Measurements from ENCODE around the gene ZSCAN5B.
"Not testable (repeated sequence)": the region's sequence is repeated elsewhere in the genome, so short reads cannot be mapped to it uniquely, and the experiment has no call there.

Gene ZSCAN5B

GRCh38 chr19:56175861-56176307, 21.7 kb downstream of the ZSCAN5B start, which contains the start of gene GALP:
GALP (plus strand) TSS chr19:56176008; CDS start chr19:56177109, 1,101 bp downstream.
- DNase-seq = not testable (repeated sequence)

- no peak for DNase-seq
Observed at GRCh38 chr19:56174550-56174949, 23.0 kb downstream of the ZSCAN5B start.

- DNase-seq = no peak
Observed at GRCh38 chr19:56174086-56174485, 23.5 kb downstream of the ZSCAN5B start.

DNA sequence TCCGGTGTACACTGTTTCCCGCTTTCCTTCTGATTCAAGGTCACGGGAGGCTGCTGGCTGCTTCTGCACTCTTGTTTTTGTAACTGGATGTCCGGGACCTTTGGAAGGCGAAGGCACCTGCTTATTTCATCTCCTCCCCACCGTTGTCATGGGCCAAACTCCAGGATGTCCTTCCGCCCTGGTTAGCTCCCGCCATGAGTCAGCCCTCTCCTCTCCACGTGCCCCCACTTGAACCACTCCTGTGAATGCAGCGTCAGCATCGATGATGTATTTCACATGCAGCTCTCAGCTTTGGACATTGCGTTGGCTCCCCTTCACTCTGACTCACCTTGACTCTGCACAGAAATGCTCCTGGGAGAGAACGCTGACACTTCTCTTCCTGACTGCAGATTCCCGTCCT, 27.3 kb downstream of the ZSCAN5B start:
- no peak for DNase-seq

DNA sequence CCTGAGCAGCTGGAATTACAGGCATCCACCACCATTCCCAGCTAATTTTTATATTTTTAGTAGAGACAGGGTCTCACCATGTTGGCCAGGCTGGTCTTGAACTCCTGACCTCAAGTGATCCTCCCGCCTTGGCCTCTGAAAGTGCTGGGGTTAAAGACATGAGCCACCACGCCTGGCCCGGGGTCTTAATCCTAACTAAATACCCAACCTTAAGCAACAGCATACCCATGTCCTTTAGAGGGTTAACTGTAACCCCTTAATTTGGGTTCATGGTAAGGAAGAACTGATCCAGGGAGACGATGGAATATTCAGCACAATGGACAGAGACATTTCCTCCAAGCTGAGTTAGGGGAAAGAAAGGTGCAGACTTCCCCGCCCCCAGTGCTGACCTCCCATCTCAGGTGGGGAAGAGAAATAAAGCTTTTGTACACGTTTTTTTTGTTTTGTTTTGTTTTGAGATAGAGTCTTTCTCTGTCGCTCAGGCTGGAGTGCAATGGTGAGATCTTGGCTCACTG, 30.5 kb downstream of the ZSCAN5B start:
- no peak for DNase-seq

- no peak for DNase-seq
Observed at GRCh38 chr19:56163097-56163496, 34.5 kb downstream of the ZSCAN5B start.

- DNase-seq = no peak
Observed at GRCh38 chr19:56162258-56162657, 35.3 kb downstream of the ZSCAN5B start.

DNA sequence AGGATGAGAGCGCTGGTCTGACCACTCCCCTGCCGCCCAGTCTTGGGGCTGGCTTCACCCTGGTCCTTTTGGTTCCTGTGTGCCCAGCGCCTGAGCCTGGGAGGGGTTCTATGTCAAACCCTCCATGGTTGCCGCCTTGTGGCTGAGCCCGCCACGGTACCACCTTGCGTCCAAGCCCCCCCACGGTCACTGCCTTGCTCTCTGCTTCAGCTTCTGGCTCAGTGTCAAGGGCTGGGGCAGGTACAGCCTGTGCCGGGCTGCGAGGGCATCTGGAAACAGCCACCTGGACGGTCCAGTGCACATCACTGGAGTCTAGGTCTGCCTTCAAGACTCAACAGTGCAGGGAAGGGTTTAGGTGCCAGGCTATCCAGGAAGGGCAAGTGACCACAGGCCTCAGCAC, 36.0 kb downstream of the ZSCAN5B start:
- DNase-seq = no peak

- no peak for DNase-seq
Observed at GRCh38 chr19:56159622-56160271, 37.8 kb downstream of the ZSCAN5B start.

- no peak for DNase-seq
Observed at GRCh38 chr19:56159009-56159559, 38.5 kb downstream of the ZSCAN5B start.

- DNase-seq = no peak
Observed at GRCh38 chr19:56158170-56158757, 39.3 kb downstream of the ZSCAN5B start.

GRCh38 chr19:56156768-56157167, 40.8 kb downstream of the ZSCAN5B start:
- DNase-seq = no peak

GRCh38 chr19:56155124-56155687, 42.4 kb downstream of the ZSCAN5B start:
- no peak for DNase-seq

DNA sequence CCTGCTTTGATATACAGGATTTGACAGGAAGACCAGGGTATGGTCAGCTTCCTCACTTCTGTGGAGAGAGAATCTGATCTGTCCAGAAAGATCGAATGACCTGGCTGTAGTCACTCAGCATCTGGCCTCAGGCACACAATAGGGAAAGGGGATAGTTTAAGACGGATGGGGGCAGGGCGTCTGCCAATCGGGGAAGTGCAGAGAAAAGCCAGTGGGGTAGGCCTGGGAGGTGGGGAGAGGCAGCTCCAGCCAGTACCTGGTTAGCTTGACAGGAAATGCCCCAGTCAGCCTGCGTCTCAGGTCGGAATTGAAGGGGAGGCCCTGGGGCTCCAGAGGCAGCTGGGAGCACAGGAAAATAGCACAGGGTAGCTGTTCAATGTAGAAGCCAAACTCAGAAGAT, 44.1 kb downstream of the ZSCAN5B start:
- DNase-seq = no peak

DNA sequence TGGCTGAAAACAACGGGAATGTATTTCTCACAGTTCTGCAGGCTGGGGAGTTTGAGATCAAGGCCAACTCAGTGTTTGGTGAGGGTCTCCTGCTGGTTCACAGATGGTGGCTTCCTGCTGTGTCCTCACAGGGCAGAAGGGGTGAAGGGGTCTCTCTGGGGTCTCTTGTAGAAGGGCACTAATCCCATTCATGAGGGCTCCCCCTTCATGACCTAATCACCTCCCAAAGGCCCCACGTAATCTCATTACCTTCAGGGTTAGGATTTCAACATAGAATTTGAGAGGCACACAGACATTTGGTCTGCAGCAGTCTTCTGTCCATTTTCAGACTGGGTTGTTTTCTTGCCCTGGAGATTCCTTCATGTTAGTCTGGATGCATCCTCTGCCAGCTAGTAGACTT, 44.9 kb downstream of the ZSCAN5B start:
- no peak for DNase-seq

DNA sequence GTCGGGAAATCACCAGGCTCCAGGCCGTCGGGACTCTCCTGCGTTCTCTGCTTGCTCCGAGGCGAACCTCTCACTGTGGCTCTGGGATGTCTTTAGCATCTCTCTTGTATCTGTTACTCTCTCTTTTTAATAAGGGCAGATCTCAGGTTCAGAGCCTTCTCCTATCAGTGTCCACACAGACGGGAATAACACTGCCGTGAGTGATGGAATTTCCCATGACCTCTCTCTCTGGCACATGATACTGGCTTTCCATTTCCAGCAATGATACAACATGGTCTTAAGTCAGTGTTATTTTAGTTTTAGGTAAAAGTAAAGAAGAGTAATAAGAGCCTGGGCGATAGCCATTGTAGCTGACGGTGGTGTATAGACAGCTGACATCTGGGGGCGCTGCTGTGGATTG, 47.2 kb downstream of the ZSCAN5B start:
- no peak for DNase-seq

DNA sequence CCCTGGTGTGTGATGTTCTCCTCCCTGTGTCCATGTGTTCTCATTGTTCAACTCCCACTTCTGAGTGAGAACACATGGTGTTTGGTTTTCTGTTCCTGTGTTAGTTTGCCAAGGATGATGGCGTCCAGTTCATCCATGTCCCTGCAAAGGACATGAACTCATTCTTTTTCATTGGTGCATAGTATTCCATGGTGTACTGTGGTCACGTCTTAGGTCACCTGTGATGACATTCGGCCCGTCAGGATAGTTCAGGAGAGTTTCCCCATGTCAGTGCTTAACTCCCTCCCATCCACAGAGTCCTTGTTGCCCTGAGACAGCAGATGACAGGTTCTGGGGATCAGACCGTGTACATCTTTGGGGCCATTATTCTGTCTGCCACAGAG, 47.9 kb downstream of the ZSCAN5B start:
- no peak for DNase-seq

GRCh38 chr19:56148955-56149655, 48.5 kb downstream of the ZSCAN5B start:
- not testable (repeated sequence) for DNase-seq

- no peak for DNase-seq
Observed at GRCh38 chr19:56148096-56148495, 49.5 kb downstream of the ZSCAN5B start.

GRCh38 chr19:56147307-56147706, 50.3 kb downstream of the ZSCAN5B start:
- no peak for DNase-seq

GRCh38 chr19:56146904-56147303, 50.7 kb downstream of the ZSCAN5B start:
- DNase-seq = no peak

DNA sequence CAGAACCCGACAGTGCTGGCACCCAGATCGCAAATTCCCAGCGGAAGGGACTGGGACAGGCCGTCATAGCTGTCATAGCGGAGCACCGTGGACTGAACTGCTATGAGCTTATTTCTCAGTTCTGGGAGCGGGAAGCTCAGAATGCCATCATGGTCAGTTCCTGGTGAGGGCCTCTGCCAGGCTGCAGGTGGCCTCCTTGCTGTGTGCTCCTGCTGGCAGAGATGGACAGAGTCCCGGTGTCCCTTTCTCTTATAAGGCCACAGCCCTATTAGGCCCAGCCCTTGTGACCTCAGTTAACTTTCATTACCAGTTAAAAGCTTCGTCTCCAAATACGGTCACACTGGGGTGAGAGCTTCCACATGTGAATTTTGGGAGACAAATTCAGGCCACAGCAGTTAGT, 51.9 kb downstream of the ZSCAN5B start:
- no peak for DNase-seq

DNA sequence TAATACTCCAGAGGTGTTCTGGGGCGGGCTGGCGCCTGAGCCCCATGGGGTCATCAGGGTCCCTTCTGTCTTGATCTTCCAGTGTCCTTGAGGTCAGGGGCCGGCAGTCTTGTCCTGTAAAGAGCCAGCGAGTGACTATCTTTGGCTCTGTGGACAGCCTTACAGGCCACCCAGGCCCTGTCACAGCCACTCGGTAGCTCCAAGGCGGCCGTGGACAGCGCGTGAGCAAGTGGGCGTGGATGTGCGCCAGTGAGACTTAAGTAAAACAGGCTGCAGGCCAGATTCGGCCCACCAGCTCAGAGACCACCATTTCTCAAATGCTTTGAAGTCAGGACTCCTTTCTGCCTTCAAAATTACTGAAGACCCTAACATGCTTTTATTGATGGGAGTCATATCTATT, 52.8 kb downstream of the ZSCAN5B start:
- no peak for DNase-seq

Data from CD4-positive, alpha-beta T cell treated with Interleukin-21 for 1 hour (primary cell).